ENCODE data around the gene SMARCA1. TPM values are rescaled to one million over a fixed set of nuclear protein-coding genes. Genes with fewer than 3 reads are reported as not detected.

The SMARCA1 gene
- total and polyA plus RNA-seq, 2 of the 4 experiments (the other 2 are of a cell fraction), result 31.0 to 32.8 TPM

- no peak overlapping the region for H4K91ac ChIP-seq (ENCODE audit: insufficient read depth, low read depth, low read length)
- no peak overlapping the region for H3K4ac ChIP-seq (ENCODE audit: low read depth, low read length)
- no peaks in the 10 kb centered on the region for H3K4me1 ChIP-seq (ENCODE audit: control insufficient read depth, insufficient read depth, low read length)
- no peaks in the 10 kb centered on the region for H3K9me1 ChIP-seq (ENCODE audit: insufficient read depth, low read length)
- H3K27me3 ChIP-seq (ENCODE audit: control insufficient read depth, insufficient read depth, low read length), result no peaks in the 10 kb centered on the region
- H4K8ac ChIP-seq (ENCODE audit: low read depth in 2 of 2, low read length in 2 of 2), result no peak overlapping the region
- BruUV-seq (replicated peaks), result no TSS peak
- WGBS, 2 experiments (ENCODE audit: extremely low coverage in 2 of 2, insufficient read length in 1 of 2), result no CpG with 5 or more reads among the region's 2 CpGs
- TF ChIP-seq BHLHE40 (IDR thresholded peaks at IDR 0.05; ENCODE audit: low read depth, low read length) (no peak), MXI1 (IDR thresholded peaks at IDR 0.05; ENCODE audit: borderline replicate concordance, low read depth, low read length) (no peak), POLR2A (IDR thresholded peaks at IDR 0.05; ENCODE audit: low read depth, low read length) (no peak), SMC3 (IDR thresholded peaks at IDR 0.05; ENCODE audit: low read depth, low read length) (no peak), RAD21 (IDR thresholded peaks at IDR 0.05; ENCODE audit: low read length) (no peak), RCOR1 (IDR thresholded peaks at IDR 0.05; ENCODE audit: insufficient replicate concordance, low read length) (no peak), NFE2L2 (IDR thresholded peaks at IDR 0.05; ENCODE audit: low read depth, low read length) (no peak), RFX5 (IDR thresholded peaks at IDR 0.05; ENCODE audit: low read depth, low read length) (no peak), USF2 (IDR thresholded peaks at IDR 0.05; ENCODE audit: low read depth, low read length) (no peak), CEBPB (IDR thresholded peaks at IDR 0.05; ENCODE audit: low read depth, low read length) (no peak), MAZ (IDR thresholded peaks at IDR 0.05; ENCODE audit: borderline replicate concordance, low read depth, low read length) (no peak), FOS (IDR thresholded peaks at IDR 0.05; ENCODE audit: low read depth, low read length) (no peak), CTCF (conservative IDR thresholded peaks at IDR 0.05; ENCODE audit: low read depth, low read length) (no peak), CHD1 (IDR thresholded peaks at IDR 0.05; ENCODE audit: low read depth, low read length) (no peak), MAFK (IDR thresholded peaks at IDR 0.05; ENCODE audit: low read depth, low read length) (no peak)
- in situ Hi-C loops (cut with MboI; ENCODE audit: low sequenced_read_pairs) (no loop called here), intact Hi-C loops (cut with micrococcal nuclease) (no loop called here), dilution Hi-C loops (cut with HindIII; ENCODE audit: low sequenced_read_pairs, unreplicated experiment) (no loop called here)
- H2AFZ ChIP-seq (replicated peaks; ENCODE audit: low read length, poor library complexity), result no peak overlapping the region
- H3K23ac ChIP-seq (ENCODE audit: low read depth, low read length), result no peak overlapping the region
- H3K18ac ChIP-seq (ENCODE audit: low read depth, low read length), result no peak overlapping the region
- H3K4me2 ChIP-seq (ENCODE audit: low read depth, low read length), result no peak overlapping the region
- H2BK120ac ChIP-seq (ENCODE audit: low read depth, low read length), result no peak overlapping the region
- no peak overlapping the region for H2BK20ac ChIP-seq (ENCODE audit: low read depth, low read length)
- no peak overlapping the region for H2BK5ac ChIP-seq (ENCODE audit: low read depth, low read length, poor library complexity, severe bottlenecking)
- DNase-seq (no peak), ATAC-seq (ENCODE audit: low read depth) (no peak)
- no peak overlapping the region for H3K4me3 ChIP-seq (ENCODE audit: insufficient read depth, low read depth, low read length)
- no peaks in the 10 kb centered on the region for H3K9me3 ChIP-seq (ENCODE audit: control insufficient read depth, insufficient read depth, low read length)
- ChIA-PET CTCF (no interaction called here), POLR2A (ENCODE audit: unreplicated experiment) (no interaction called here)
- no peak overlapping the region for H2AK5ac ChIP-seq (ENCODE audit: low read depth, low read length)
- no peak overlapping the region for H2BK15ac ChIP-seq (ENCODE audit: low read depth, low read length)
- H3K27ac ChIP-seq (ENCODE audit: insufficient read depth, low read length), result no peak overlapping the region
- H3K36me3 ChIP-seq (ENCODE audit: control insufficient read depth, insufficient read depth, low read length), result no peaks in the 10 kb centered on the region
- H3K56ac ChIP-seq (ENCODE audit: extremely low read depth, insufficient read depth, low read length), result no peak overlapping the region
- no peak overlapping the region for H3K14ac ChIP-seq (replicated peaks; ENCODE audit: low read depth, low read length)
- no peaks in the 10 kb centered on the region for H4K20me1 ChIP-seq (ENCODE audit: insufficient read depth, low read length)
- H2AK9ac ChIP-seq (replicated peaks; ENCODE audit: low read depth, low read length, poor library complexity), result no peak overlapping the region
- no peaks in the 10 kb centered on the region for H3K79me1 ChIP-seq (ENCODE audit: low read depth in 1 of 2, low read length in 2 of 2)
- H4K5ac ChIP-seq (ENCODE audit: low read depth, low read length), result no peak overlapping the region
- no peak overlapping the region for H3K9ac ChIP-seq (ENCODE audit: low read depth, low read length)
These were observed 118.7 kb downstream of the SMARCA1 start for GRCh38 chrX:129404670-129405008.

All from IMR-90 (cell line).